Transverse colon (tissue), 3 donors: ENCODE results near the gene OLFML1.

ENCODE experiments used
- CTCF ChIP-seq, 5 experiments: fragments of 200-600 bp in 3 of 5; fragments of 450-650 bp in 2 of 5; sonication (generic) in 3 of 5; IDR thresholded peaks; 1 replicate in 2 of 5; 2 replicates in 3 of 5; pipeline ENCODE4 v1.5.1; 2016 to 2017; ENCODE audit warnings: antibody characterized with exemption in 5 of 5, inconsistent platforms in 3 of 5, mild to moderate bottlenecking in 2 of 5, moderate library complexity in 1 of 5
- EP300 ChIP-seq: sonication (generic); formaldehyde crosslinking; IDR thresholded peaks from one replicate; pipeline ENCODE4 v1.6.1; 2017; ENCODE audit warnings: antibody characterized with exemption, low read depth
- POLR2A ChIP-seq: fragments of 450-650 bp; IDR thresholded peaks from one replicate; pipeline ENCODE4 v1.6.1; 2016; ENCODE audit warnings: antibody characterized with exemption, mild to moderate bottlenecking, moderate library complexity

- no peak for TF ChIP-seq CTCF (IDR thresholded peaks at IDR 0.05)
- no peak for TF ChIP-seq POLR2A
- TF ChIP-seq EP300: no peak
These were observed at the start of gene OLFML1 for GRCh38 chr11:7485186-7486097.
